ENCODE results near the gene IQCE. TPM values are rescaled to one million over a fixed set of nuclear protein-coding genes. Genes with fewer than 3 reads are reported as not detected.
"Not testable (repeated sequence)": the region's sequence is repeated elsewhere in the genome, so short reads cannot be mapped to it uniquely, and the experiment has no call there.

The IQCE gene
- total and polyA plus RNA-seq, 10 of the 15 experiments (the other 5 are each of a cell fraction or from before 2014, with no cell fraction given), result 0.37 to 8.1 (median 3.7) TPM

GRCh38 chr7:2608921-2609411, 50.2 kb downstream of the IQCE start (continued):
- TF ChIP-seq BCLAF1 (IDR thresholded peaks at IDR 0.05) (no peak), SMAD5 (IDR thresholded peaks at IDR 0.05; ENCODE audit: low read depth) (no peak), RAD21 (IDR thresholded peaks at IDR 0.05; ENCODE audit: insufficient read depth, low read depth, low read length) (peak; percentile 26; the same call in 1 of the 2 replicates), EP300 (IDR thresholded peaks at IDR 0.05; ENCODE audit: borderline replicate concordance in 1 of 2, control insufficient read depth in 1 of 2, low read depth in 2 of 2, low read length in 2 of 2) (no peak), NR2C1 (IDR thresholded peaks at IDR 0.05) (no peak)

- intact Hi-C loops (cut with micrococcal nuclease; ENCODE audit: unreplicated experiment); H3K9me3 ChIP-seq (replicated peaks; ENCODE audit: control insufficient read depth, insufficient read depth, low read length); H4K20me1 ChIP-seq (ENCODE audit: control insufficient read depth, insufficient read depth); H3K27ac ChIP-seq (ENCODE audit: control insufficient read depth, insufficient read depth); H3K4me2 ChIP-seq (ENCODE audit: control insufficient read depth, insufficient read depth); ATAC-seq; H2AFZ ChIP-seq (ENCODE audit: control insufficient read depth, low read depth, low read length); BruUV-seq (replicated peaks); H3K79me2 ChIP-seq (ENCODE audit: control insufficient read depth, insufficient read depth, low read length); POLR2A ChIA-PET; in situ Hi-C loops (cut with MboI); DNase-seq (ENCODE audit: low read depth, low spot score); H3K27me3 ChIP-seq (replicated peaks in 1 of 2; ENCODE audit: control insufficient read depth in 2 of 2, insufficient read depth in 2 of 2, low read length in 1 of 2); H3K36me3 ChIP-seq (ENCODE audit: control insufficient read depth in 2 of 2, insufficient read depth in 2 of 2, low read length in 1 of 2); H3K9ac ChIP-seq (ENCODE audit: control insufficient read depth, insufficient read depth, low read length); H3K4me3 ChIP-seq; FAIRE-seq; H3K4me1 ChIP-seq (ENCODE audit: control insufficient read depth, insufficient read depth, low read length): not testable (repeated sequence)
- SMC1A ChIA-PET (ENCODE audit: uncharacterized antibody, unreplicated experiment), result interaction anchor here (1.0 kb wide), 1 partner anchor 41 kb away, joined by 3 read pairs; no protein-coding TSS in a partner anchor
- RAD21 ChIA-PET (ENCODE audit: unreplicated experiment), result interaction anchor here (0.6 to 1.8 kb wide), 5 partner anchors 42 to 192 kb away, joined by 3 to 9 read pairs (median 3); no protein-coding TSS in a partner anchor
- CTCF ChIA-PET, result interaction anchor here (1.0 to 1.9 kb wide), 4 partner anchors 9 to 158 kb away, joined by 3 to 11 read pairs (median 6); partner anchors contain the start of gene TTYH3
- WGBS (ENCODE audit: insufficient coverage, insufficient replicate concordance, low lambda C conversion rate, missing lambda C conversion rate), result 65% methylated on average over 5 of the region's 6 CpGs
Measured at GRCh38 chr7:2609646-2610045, 50.9 kb downstream of the IQCE start.
